Activated T-cell treated with anti-CD3 and anti-CD28 coated beads for 1 hour (primary cell): ENCODE measurements around the gene TMEM101.
"Not testable (repeated sequence)": the region's sequence is repeated elsewhere in the genome, so short reads cannot be mapped to it uniquely, and the experiment has no call there.

ENCODE experiments used
- DNase-seq: peaks from one replicate; pipeline ENCODE4 v3.0.0-alpha.2; 2020; ENCODE audit warnings: low read depth

Gene TMEM101

GRCh38 chr17:44000141-44000860, 14.5 kb downstream of the TMEM101 start:
- no peak for DNase-seq

- no peak for DNase-seq
Measured at GRCh38 chr17:43999024-43999423, 15.7 kb downstream of the TMEM101 start.

- DNase-seq = no peak
Measured at GRCh38 chr17:43998552-43998951, 16.2 kb downstream of the TMEM101 start.

GRCh38 chr17:43997180-43997579, 17.6 kb downstream of the TMEM101 start:
- not testable (repeated sequence) for DNase-seq

- DNase-seq = no peak
Measured at GRCh38 chr17:43995150-43995471, 19.7 kb downstream of the TMEM101 start.

- peak; percentile 56 for DNase-seq
Measured at GRCh38 chr17:43994272-43995149, 20.3 kb downstream of the TMEM101 start.

GRCh38 chr17:43992641-43993040, 22.1 kb downstream of the TMEM101 start:
- no peak for DNase-seq

GRCh38 chr17:43988301-43988700, 26.5 kb downstream of the TMEM101 start:
- no peak for DNase-seq

GRCh38 chr17:43987131-43988021, 27.4 kb downstream of the TMEM101 start:
- DNase-seq = no peak

GRCh38 chr17:43986225-43986981, 28.4 kb downstream of the TMEM101 start:
- no peak for DNase-seq

- no peak for DNase-seq
Measured at GRCh38 chr17:43984521-43984920, 30.2 kb downstream of the TMEM101 start.

- no peak for DNase-seq
Measured at GRCh38 chr17:43983515-43984411, 31.0 kb downstream of the TMEM101 start.

- no peak for DNase-seq
Measured at GRCh38 chr17:43983196-43983514, 31.6 kb downstream of the TMEM101 start.

- no peak for DNase-seq
Measured at GRCh38 chr17:43982171-43982570, 32.6 kb downstream of the TMEM101 start.

- DNase-seq = no peak
Measured at GRCh38 chr17:43979671-43980070, 35.1 kb downstream of the TMEM101 start.

- DNase-seq = no peak
Measured at GRCh38 chr17:43979011-43979410, 35.8 kb downstream of the TMEM101 start.

GRCh38 chr17:43978078-43978477, 36.7 kb downstream of the TMEM101 start:
- no peak for DNase-seq

- no peak for DNase-seq
Measured at GRCh38 chr17:43976963-43977837, 37.6 kb downstream of the TMEM101 start.

GRCh38 chr17:43975898-43976297, 38.9 kb downstream of the TMEM101 start:
- DNase-seq = no peak
